ENCODE results near the gene ZBTB16. TPM values are rescaled to one million over a fixed set of nuclear protein-coding genes. Genes with fewer than 3 reads are reported as not detected.

The ZBTB16 gene
- polyA plus RNA-seq, 1 experiment, result not detected

DNA sequence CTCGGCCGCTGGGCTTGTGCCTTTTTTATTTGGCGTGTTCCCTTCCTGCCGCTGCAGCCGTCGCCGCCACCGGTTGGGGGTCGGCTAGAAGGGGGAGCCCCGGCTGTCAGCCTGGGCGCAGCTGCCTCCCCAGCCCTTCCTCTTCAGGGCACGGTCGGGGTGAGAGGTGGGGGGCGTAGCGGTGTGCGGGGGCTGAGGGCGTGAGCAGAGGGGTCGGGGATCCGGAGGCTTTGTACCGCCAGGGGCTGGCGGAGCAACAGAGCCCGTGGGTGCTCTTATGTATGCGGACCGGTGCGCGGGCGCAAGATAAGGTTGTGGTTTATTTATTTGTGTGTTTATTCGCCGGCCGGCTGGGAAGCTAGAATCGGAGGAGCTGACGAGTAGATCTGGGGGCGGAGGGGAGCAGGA, 477 bp downstream of the ZBTB16 start:
- Histone ChIP-seq H3K4me3 (ENCODE audit: low read depth, low read length) (no peak overlapping the region; the same call in 1 of the 2 replicates), H3K36me3 (ENCODE audit: control insufficient read depth, insufficient read depth, low read length) (no peaks in the 10 kb centered on the region), H3K27me3 (ENCODE audit: control insufficient read depth, insufficient read depth, low read length) (peaks cover 44% of the 10 kb centered on the region)
- ChIA-PET CTCF (interaction anchor here (1.0 kb wide), 1 partner anchor 202 kb away, joined by 6 read pairs; no protein-coding TSS in a partner anchor), POLR2A (no interaction called here)
- TF ChIP-seq, protein P1, sequence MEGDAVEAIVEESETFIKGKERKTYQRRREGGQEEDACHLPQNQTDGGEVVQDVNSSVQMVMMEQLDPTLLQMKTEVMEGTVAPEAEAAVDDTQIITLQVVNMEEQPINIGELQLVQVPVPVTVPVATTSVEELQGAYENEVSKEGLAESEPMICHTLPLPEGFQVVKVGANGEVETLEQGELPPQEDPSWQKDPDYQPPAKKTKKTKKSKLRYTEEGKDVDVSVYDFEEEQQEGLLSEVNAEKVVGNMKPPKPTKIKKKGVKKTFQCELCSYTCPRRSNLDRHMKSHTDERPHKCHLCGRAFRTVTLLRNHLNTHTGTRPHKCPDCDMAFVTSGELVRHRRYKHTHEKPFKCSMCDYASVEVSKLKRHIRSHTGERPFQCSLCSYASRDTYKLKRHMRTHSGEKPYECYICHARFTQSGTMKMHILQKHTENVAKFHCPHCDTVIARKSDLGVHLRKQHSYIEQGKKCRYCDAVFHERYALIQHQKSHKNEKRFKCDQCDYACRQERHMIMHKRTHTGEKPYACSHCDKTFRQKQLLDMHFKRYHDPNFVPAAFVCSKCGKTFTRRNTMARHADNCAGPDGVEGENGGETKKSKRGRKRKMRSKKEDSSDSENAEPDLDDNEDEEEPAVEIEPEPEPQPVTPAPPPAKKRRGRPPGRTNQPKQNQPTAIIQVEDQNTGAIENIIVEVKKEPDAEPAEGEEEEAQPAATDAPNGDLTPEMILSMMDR (IDR thresholded peaks at IDR 0.05; ENCODE audit: insufficient read depth, low read depth, low read length), result no peak
- no peak for DNase-seq (ENCODE audit: low read depth)

DNA sequence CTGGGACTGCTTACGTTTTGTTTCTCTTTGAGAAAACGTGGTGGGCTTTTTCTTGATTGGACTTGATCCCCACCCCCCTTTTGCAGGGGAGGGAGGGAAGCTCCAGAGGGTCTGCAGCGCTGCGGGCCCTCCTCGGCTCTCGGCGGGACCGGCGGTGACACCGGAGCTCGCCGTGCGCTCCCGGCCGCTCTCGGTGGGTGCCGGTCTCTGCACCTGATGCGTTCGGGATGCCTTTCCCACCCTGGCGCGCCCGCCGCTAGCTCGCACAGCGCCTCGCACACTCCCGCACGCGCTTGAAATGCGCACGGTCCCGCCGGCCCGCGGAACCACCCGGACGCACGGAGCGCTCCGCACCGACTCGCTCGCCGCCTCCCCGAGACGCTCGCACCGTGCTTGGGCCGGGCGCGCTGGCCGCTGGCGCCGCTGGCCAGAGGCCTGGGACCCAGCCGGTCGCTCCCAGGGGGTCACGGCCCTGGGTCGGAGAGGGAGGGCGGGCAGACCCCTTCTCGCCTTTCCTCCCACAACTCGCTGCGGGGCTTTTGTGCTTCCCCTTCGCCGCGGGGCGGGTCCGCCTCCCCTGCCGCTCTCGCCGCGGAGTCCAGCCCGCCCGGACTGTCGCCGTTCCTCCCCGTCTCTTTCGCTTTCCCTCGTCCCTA, 1.0 kb downstream of the ZBTB16 start:
- peaks cover 46% of the 10 kb centered on the region for H3K27me3 ChIP-seq (ENCODE audit: control insufficient read depth, insufficient read depth, low read length)
- ChIA-PET CTCF (interaction anchor here (1.0 to 1.4 kb wide), 3 partner anchors 16 to 201 kb away, joined by 3 to 6 read pairs (median 4); no protein-coding TSS in a partner anchor), POLR2A (interaction anchor here (0.6 kb wide), 1 partner anchor 174 kb away, joined by 3 read pairs; no protein-coding TSS in a partner anchor)
- H3K36me3 ChIP-seq (ENCODE audit: control insufficient read depth, insufficient read depth, low read length), result no peaks in the 10 kb centered on the region
- H3K4me3 ChIP-seq (ENCODE audit: low read depth, low read length), result peak overlapping the region; percentile 48
- no peak for DNase-seq (ENCODE audit: low read depth)
- TF ChIP-seq, protein P1 (IDR thresholded peaks at IDR 0.05; ENCODE audit: insufficient read depth, low read depth, low read length), result no peak

DNA sequence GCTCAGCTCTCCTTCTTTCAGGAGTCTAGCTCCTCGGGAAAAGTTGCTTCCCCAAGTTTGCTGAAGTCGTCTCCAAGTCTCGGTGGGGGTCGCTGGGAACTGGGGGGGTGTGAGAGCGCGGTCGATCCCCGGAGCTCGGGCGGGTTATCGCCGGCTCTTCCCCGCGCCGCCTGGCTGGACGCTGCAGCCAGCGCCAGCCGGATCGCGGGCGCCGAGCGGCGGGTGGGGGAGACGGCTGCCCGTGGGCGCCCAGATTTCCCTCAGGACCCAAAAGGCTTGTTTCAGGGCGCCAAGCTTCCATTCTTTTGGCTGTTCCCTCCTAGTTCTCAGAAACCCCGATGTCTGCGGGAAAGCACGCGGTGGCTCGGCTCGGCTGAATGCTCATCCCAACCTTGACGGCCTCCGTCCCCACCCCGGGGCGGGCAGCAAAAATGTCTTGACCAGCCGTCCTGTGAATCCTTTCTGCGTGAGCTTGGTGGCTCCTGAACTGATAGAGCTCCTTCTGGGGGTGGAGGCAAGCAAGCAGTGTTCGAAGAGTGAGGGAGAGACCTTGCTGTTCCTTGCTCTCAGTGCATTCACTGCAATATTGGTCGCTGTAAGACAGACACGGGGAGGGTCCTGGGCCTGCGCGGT, 1.7 kb downstream of the ZBTB16 start:
- DNase-seq (ENCODE audit: low read depth), result no peak
- CTCF ChIA-PET, result interaction anchor here (1.0 to 1.4 kb wide), 3 partner anchors 15 to 200 kb away, joined by 3 to 6 read pairs (median 4); no protein-coding TSS in a partner anchor
- TF ChIP-seq, protein P1 (IDR thresholded peaks at IDR 0.05; ENCODE audit: insufficient read depth, low read depth, low read length), result no peak
- POLR2A ChIA-PET, result interaction anchor here (0.6 kb wide), 1 partner anchor 174 kb away, joined by 3 read pairs; no protein-coding TSS in a partner anchor
- peak overlapping the region; percentile 48 for H3K4me3 ChIP-seq (ENCODE audit: low read depth, low read length)
- H3K36me3 ChIP-seq (ENCODE audit: control insufficient read depth, insufficient read depth, low read length), result no peaks in the 10 kb centered on the region
- peaks cover 43% of the 10 kb centered on the region for H3K27me3 ChIP-seq (ENCODE audit: control insufficient read depth, insufficient read depth, low read length)

DNA sequence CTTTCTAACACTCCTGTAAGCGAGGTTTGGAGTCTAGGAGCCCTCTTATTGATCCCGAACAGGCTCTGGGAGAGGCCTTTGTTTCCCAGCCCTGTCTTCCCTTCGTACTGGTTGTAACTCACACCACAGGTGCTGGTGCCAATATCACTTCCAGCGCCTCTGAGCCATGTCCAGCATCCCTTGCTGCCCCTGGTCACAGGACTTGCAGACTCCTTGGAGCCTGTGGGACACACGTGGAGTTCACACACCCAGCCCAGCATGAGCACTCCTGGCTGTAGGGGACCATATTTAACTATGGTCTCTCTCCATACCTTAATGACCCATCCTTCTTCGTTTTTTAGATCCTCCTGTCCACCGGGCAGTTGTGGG, 2.2 kb downstream of the ZBTB16 start:
- Histone ChIP-seq H3K4me3 (ENCODE audit: low read depth, low read length) (no peak overlapping the region), H3K36me3 (ENCODE audit: control insufficient read depth, insufficient read depth, low read length) (no peaks in the 10 kb centered on the region), H3K27me3 (ENCODE audit: control insufficient read depth, insufficient read depth, low read length) (peaks cover 43% of the 10 kb centered on the region)
- TF ChIP-seq, protein P1 (IDR thresholded peaks at IDR 0.05; ENCODE audit: insufficient read depth, low read depth, low read length), result no peak
- POLR2A ChIA-PET, result no interaction called here
- CTCF ChIA-PET, result interaction anchor here (1.3 to 1.4 kb wide), 2 partner anchors 15 to 22 kb away, joined by 3 to 4 read pairs; no protein-coding TSS in a partner anchor
- no peak for DNase-seq (ENCODE audit: low read depth)

DNA sequence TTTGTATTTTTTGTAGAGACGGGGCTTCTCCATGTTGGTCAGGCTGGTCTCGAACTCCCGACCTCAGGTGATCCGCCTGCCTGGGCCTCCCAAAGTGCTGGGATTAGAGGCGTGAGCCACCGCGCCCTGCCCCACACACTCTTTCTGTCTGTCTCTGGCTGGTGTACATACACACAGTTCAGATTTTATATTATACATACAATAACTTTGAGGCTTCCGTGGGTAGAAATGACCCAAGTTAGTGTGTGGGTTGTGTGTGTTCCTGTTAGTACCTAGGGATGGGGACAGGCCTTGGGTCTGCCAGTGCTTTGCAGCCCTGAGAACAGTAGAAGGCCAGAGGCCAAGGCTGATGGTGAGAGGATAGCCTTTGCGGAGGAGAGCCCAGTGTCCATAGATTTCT, 2.8 kb downstream of the ZBTB16 start:
- ChIA-PET POLR2A (no interaction called here), CTCF (no interaction called here)
- Histone ChIP-seq H3K4me3 (ENCODE audit: low read depth, low read length) (no peak overlapping the region), H3K36me3 (ENCODE audit: control insufficient read depth, insufficient read depth, low read length) (no peaks in the 10 kb centered on the region), H3K27me3 (ENCODE audit: control insufficient read depth, insufficient read depth, low read length) (peaks cover 43% of the 10 kb centered on the region)
- TF ChIP-seq, protein P1 (IDR thresholded peaks at IDR 0.05; ENCODE audit: insufficient read depth, low read depth, low read length), result no peak
- DNase-seq (ENCODE audit: low read depth), result no peak
